Subcutaneous adipose tissue (tissue), 4 donors: Measurements from ENCODE around the gene UNC79. TPM values are rescaled to one million over a fixed set of nuclear protein-coding genes. Genes with fewer than 3 reads are reported as not detected.

ENCODE experiments used
- total RNA-seq, 4 donors: library from RNA; depleted of rRNA; stranded (reverse); fragments of >200 nt; gene quantifications; one replicate each; pipeline ENCODE4 v1.1.0, GENCODE V29; 2016
- TF ChIP-seq, protein P1 (sequence below): fragments of 450-650 bp; IDR thresholded peaks from one replicate; pipeline ENCODE4 v1.5.1; 2016; ENCODE audit warnings: low read depth, mild to moderate bottlenecking, control low read depth, antibody characterized with exemption, moderate library complexity

Gene UNC79
- total RNA-seq, 4 donors from 2014 or later = 0.16 to 0.75 (median 0.28) TPM

DNA sequence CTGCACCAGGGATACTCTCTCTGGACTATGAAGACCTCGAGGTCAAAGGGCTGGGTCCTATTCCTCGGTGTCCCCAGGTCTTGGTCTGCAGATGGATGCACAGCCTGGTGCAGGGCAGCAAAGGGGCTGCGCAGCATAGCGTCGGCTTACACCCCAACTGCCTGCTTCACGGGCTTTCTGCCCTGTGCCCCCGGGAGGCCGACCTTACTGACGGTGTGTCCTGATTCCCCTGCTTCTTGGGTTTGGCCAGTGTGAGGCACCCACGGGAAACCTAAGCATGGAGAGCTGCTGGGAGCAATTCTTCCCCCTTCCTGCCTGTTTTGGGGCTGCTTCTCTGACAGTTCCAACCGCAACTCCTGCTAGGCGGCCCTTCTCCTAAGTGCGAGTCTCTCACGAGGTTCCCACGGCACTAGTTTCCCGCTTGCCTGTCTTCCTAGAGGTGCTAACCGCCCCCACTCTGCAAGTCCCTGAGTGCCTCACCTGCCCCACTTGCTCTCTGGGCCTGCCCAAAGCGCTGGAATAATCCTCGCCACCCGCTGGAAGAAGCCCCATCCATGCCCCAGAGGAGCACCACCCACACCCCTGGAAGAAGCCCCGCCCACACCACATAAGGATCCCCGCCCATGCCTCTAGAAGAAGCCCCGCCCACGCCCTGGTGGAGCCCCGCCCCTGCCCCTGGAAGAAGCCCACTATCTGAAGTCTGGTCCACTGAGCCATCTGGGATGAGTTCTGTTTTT is 303.5 kb downstream of the UNC79 start:
- TF ChIP-seq, protein P1, sequence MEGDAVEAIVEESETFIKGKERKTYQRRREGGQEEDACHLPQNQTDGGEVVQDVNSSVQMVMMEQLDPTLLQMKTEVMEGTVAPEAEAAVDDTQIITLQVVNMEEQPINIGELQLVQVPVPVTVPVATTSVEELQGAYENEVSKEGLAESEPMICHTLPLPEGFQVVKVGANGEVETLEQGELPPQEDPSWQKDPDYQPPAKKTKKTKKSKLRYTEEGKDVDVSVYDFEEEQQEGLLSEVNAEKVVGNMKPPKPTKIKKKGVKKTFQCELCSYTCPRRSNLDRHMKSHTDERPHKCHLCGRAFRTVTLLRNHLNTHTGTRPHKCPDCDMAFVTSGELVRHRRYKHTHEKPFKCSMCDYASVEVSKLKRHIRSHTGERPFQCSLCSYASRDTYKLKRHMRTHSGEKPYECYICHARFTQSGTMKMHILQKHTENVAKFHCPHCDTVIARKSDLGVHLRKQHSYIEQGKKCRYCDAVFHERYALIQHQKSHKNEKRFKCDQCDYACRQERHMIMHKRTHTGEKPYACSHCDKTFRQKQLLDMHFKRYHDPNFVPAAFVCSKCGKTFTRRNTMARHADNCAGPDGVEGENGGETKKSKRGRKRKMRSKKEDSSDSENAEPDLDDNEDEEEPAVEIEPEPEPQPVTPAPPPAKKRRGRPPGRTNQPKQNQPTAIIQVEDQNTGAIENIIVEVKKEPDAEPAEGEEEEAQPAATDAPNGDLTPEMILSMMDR = no peak

DNA sequence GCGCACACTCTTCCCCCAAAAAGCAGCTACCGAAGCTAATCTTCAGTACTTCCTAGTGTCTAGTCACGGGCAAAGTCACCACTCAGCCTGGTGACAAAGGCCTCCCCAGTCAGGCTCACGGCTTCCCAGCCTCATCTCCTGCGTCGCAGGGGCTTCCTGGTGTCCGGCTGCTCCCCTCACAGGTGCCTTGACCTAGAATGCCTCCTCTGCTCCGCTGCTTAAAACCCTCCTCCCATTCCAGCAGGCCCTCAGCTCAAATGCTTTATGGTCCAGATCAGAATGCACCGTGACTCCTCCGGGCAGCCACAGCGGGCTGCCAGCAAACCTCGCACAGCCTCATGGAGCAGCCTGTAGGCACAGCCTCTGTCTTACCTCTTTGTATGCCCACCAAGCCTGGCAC is 304.5 kb downstream of the UNC79 start:
- TF ChIP-seq, protein P1 = no peak

DNA sequence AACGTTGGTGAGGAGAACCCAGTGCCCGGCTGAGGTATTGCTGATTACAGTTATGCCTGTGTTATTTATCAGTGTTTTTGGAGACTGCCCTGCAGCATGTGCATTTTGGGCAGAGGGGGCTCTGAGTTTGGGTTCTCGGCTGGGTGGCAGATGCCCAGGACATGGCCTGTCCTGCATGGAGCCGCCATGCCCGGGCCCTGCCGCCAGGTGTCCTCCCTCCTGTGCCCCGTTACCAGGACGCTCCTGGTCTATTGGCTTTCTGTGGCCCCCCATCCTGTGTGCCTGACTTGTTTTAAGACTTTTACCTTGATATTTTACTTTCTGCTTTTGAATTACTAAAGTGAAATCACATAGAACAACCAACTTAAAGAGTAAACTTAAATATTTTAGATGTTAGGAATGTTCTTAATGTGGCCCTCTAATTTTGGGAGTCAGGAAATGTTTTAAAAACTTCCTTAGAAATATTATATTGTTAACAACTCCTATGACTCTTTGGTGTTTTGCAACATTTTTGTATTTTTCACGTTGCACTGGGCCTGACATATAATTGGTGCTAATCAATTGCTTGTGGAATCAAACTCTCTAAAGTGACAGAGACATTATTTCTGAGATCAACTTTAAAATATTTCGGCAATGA is 305.8 kb downstream of the UNC79 start:
- TF ChIP-seq, protein P1 = no peak

DNA sequence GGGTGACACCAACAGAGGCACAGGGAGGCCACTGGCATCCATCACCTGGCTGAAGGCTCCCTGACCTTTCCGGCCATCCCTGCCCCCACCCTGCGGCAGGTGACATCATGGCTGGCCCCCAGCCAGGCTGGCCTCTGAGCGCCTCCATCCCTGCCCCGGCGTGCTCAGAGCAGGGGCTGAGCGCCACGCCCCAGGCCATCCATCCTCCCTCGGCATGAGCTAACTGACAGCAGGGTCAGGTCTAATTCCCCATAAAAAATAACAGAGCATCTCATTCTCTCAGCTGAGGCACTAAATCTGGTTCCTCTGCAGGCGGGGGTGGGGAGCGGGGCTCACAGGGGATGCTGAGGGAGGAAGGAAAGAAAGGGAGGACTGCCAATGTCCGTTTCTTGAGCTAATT is 306.9 kb downstream of the UNC79 start:
- TF ChIP-seq, protein P1 = no peak

DNA sequence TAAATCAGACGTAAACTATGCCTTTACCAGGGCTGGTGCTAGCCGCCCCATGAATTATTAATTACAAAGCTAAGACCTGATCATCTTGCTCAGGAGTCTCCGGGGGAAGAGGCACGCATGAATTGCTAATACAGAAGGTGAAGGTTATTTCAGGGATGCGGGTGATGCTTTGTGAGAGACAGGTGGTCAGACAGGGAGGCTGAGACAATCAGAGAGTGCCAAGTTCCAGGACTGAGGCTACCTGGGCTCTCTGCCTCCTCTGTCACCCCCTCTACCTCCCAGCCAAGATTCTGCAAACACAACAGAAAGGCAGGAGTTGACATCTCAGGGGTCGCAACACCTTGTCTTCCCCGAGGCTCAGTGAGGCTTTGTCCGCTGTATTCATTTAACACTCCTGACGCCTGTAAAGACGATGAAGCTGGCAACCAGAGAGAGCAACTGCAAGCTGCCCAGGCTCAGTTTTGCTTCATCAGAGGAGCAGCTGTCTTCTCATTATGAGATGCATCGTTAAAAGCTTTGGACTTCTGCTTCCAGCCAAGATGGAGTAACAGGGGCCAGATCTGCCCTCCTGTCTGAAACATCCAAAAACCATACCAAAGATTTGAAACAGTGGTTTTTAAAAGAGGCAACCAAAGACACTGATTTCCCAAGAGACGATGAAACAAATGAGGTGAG is 311.0 kb downstream of the UNC79 start:
- TF ChIP-seq, protein P1 = no peak

DNA sequence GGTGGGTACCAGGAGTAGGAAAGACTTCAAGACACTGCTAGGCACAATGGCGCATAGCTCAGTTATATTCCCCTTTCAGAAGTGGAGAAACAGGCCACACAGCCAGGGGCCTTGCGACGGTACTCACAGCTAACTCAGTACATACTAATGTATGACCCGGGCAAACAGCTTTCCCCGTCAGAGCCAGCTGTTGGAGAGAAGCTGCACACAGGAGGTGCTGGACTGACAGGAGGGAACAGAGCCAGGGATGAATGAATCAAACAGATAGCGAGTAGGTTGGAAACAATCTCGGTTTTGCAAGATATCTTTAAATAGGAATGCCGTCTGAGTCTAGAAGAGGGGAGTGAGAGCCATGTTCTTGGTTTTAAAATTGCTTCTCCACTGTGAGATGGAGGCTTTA is 312.0 kb downstream of the UNC79 start:
- TF ChIP-seq, protein P1 = no peak

DNA sequence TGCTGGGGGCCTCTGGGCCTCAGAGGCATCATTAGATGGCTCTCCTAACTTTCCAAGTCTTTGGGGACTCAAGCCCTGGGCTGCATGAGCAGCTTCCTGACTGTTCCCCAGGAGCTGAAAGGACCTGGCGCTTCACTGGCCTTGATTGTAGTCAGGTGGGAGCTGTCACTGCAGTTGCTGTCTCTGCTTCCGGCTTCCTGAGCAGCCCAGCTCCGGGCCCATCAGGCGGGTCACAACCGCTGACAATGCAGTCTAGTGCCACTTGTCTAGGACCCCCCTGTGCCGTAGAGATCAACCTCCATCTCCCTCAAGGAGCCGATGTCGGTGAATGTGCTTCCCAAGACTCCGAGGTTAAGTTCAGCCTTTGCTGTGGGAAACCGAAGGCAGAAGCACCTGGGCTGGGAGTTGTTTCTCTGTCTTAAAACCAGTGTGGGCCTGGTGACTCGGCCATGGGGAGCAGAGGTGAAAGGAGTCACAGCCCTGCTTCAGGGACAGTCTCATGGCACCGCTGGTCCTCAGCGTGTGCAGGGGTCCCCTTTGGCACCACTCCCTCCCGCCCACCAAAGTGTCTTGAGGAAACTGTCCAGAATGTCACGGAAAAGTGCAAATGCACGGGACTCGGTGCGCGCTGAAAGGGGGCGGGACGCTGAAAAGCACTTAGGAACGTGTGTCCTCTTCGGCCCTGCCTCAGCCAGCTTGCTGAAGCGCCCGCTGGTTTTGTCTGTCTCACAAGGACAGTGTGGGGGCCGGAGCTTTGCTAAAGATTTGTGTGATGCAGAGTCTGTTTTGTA is 312.7 kb downstream of the UNC79 start:
- TF ChIP-seq, protein P1 = no peak
